IMR-90 (cell line): ENCODE data around the gene TEX2. TPM values are rescaled to one million over a fixed set of nuclear protein-coding genes. Genes with fewer than 3 reads are reported as not detected.

Experiments
- ATAC-seq: fragments of 200-7000 bp; cut with Tn5 transposase; 2 replicates; pipeline ENCODE4 v1.9.1; 2020; ENCODE audit warnings: low read depth, mild to moderate bottlenecking, moderate library complexity
- BruUV-seq: library from RNA; stranded (reverse); fragments of 400-500 nt; replicated peaks from 2 replicates; lab custom pipeline; 2021; lab: Mats Ljungman, UMichigan
- CTCF ChIA-PET: fragments of 300-600 bp; formaldehyde crosslinking; extraction: SDS; loops from one replicate; lab custom pipeline; 2021; ENCODE audit warnings: antibody characterized with exemption; lab: Yijun Ruan, JAX
- POLR2A ChIA-PET: fragments of 300-600 bp; sonication (Branson Sonifier 250); formaldehyde crosslinking; loops from one replicate; lab custom pipeline; 2022; ENCODE audit warnings: antibody characterized with exemption; ENCODE audit not compliant: unreplicated experiment; lab: Charles Lee
- DNase-seq: peaks from one replicate; pipeline ENCODE4 v3.0.0; 2013
- H2AFZ ChIP-seq: replicated peaks from 2 replicates; pipeline ENCODE3; 2013; ENCODE audit warnings: low read length, mild to moderate bottlenecking; ENCODE audit not compliant: poor library complexity
- H2AK5ac ChIP-seq: 2 replicates; pipeline ENCODE4 v1.6.1; 2013; ENCODE audit warnings: low read depth, low read length, inconsistent platforms
- H2AK9ac ChIP-seq: replicated peaks from 2 replicates; pipeline ENCODE3; 2013; ENCODE audit warnings: mild to moderate bottlenecking, low read depth, low read length, moderate library complexity; ENCODE audit not compliant: poor library complexity
- H2BK120ac ChIP-seq: 2 replicates; pipeline ENCODE4 v1.6.1; 2013; ENCODE audit warnings: low read depth, low read length, inconsistent platforms
- H2BK15ac ChIP-seq: 3 replicates; pipeline ENCODE4 v1.6.1; 2013; ENCODE audit warnings: low read depth, low read length, inconsistent platforms
- H2BK20ac ChIP-seq: 2 replicates; pipeline ENCODE4 v1.6.1; 2013; ENCODE audit warnings: low read depth, mild to moderate bottlenecking, inconsistent platforms, low read length, moderate library complexity
- H2BK5ac ChIP-seq: 2 replicates; pipeline ENCODE4 v1.6.1; 2013; ENCODE audit warnings: mild to moderate bottlenecking, low read depth, low read length, inconsistent platforms; ENCODE audit not compliant: poor library complexity, severe bottlenecking
- H3K14ac ChIP-seq: replicated peaks from 2 replicates; pipeline ENCODE4 v1.6.1; 2013; ENCODE audit warnings: low read depth, low read length, inconsistent platforms
- H3K18ac ChIP-seq: 2 replicates; pipeline ENCODE4 v1.6.1; 2013; ENCODE audit warnings: low read depth, low read length, control low read depth
- H3K23ac ChIP-seq: 2 replicates; pipeline ENCODE4 v1.6.1; 2013; ENCODE audit warnings: low read depth, low read length, inconsistent platforms
- H3K27ac ChIP-seq: 2 replicates; pipeline ENCODE4 v1.5.1; 2013; ENCODE audit warnings: mild to moderate bottlenecking, control low read depth, low read length; ENCODE audit not compliant: insufficient read depth
- H3K27me3 ChIP-seq: 2 replicates; pipeline ENCODE4 v1.6.1; 2013; ENCODE audit warnings: low read length; ENCODE audit not compliant: control insufficient read depth, insufficient read depth
- H3K36me3 ChIP-seq: 2 replicates; pipeline ENCODE4 v1.6.1; 2013; ENCODE audit warnings: low read length, mixed read lengths; ENCODE audit not compliant: control insufficient read depth, insufficient read depth
- H3K4ac ChIP-seq: 2 replicates; pipeline ENCODE4 v1.6.1; 2013; ENCODE audit warnings: low read depth, low read length, inconsistent platforms
- H3K4me1 ChIP-seq: 2 replicates; pipeline ENCODE4 v1.6.1; 2013; ENCODE audit warnings: low read length, mixed read lengths; ENCODE audit not compliant: control insufficient read depth, insufficient read depth
- H3K4me2 ChIP-seq: 2 replicates; pipeline ENCODE4 v1.6.1; 2013; ENCODE audit warnings: low read depth, mild to moderate bottlenecking, control low read depth, low read length, moderate library complexity
- H3K4me3 ChIP-seq: 2 replicates; pipeline ENCODE4 v1.5.1; 2013; ENCODE audit warnings: low read depth, mild to moderate bottlenecking, control low read depth, low read length, moderate library complexity; ENCODE audit not compliant: insufficient read depth
- H3K56ac ChIP-seq: 2 replicates; pipeline ENCODE4 v1.6.1; 2013; ENCODE audit warnings: low read length, inconsistent platforms; ENCODE audit not compliant: insufficient read depth; ENCODE audit errors: extremely low read depth
- H3K79me1 ChIP-seq, 2 experiments: 2 replicates each; pipeline ENCODE4 v1.6.1; 2013; ENCODE audit warnings: low read length in 2 of 2, inconsistent platforms in 1 of 2, low read depth in 1 of 2
- H3K9ac ChIP-seq: 2 replicates; pipeline ENCODE4 v1.6.1; 2013; ENCODE audit warnings: low read depth, low read length, control low read depth
- H3K9me1 ChIP-seq: 2 replicates; pipeline ENCODE4 v1.6.1; 2013; ENCODE audit warnings: low read length, inconsistent platforms; ENCODE audit not compliant: insufficient read depth
- H3K9me3 ChIP-seq: 2 replicates; pipeline ENCODE4 v1.6.1; 2013; ENCODE audit warnings: low read length; ENCODE audit not compliant: control insufficient read depth, insufficient read depth
- H4K20me1 ChIP-seq: 2 replicates; pipeline ENCODE4 v1.6.1; 2013; ENCODE audit warnings: low read length, inconsistent platforms; ENCODE audit not compliant: insufficient read depth
- H4K5ac ChIP-seq: 2 replicates; pipeline ENCODE4 v1.6.1; 2013; ENCODE audit warnings: mild to moderate bottlenecking, low read depth, low read length, control low read depth
- H4K8ac ChIP-seq, 2 experiments: 2 replicates each; pipeline ENCODE4 v1.6.1; 2013; ENCODE audit warnings: low read depth in 2 of 2, low read length in 2 of 2, control low read depth in 1 of 2, inconsistent platforms in 1 of 2
- H4K91ac ChIP-seq: 2 replicates; pipeline ENCODE4 v1.6.1; 2013; ENCODE audit warnings: low read depth, low read length, inconsistent platforms; ENCODE audit not compliant: insufficient read depth
- BHLHE40 ChIP-seq: fragments of 150-350 bp; IDR thresholded peaks from 2 replicates; pipeline ENCODE4 v1.6.1; 2016; ENCODE audit warnings: mild to moderate bottlenecking, low read depth, low read length
- CEBPB ChIP-seq: IDR thresholded peaks from 2 replicates; pipeline ENCODE4 v1.6.1; 2012; ENCODE audit warnings: low read depth, low read length, improper control_type of control experiment
- CTCF ChIP-seq: conservative IDR thresholded peaks from 2 replicates; pipeline ENCODE4 v1.5.1; 2012; ENCODE audit warnings: mild to moderate bottlenecking, low read depth, low read length, improper control_type of control experiment
- ELK1 ChIP-seq: fragments of 150-350 bp; IDR thresholded peaks from 2 replicates; pipeline ENCODE4 v1.6.1; 2016; ENCODE audit warnings: low read depth, mild to moderate bottlenecking, low read length, moderate library complexity, borderline replicate concordance
- FOS ChIP-seq: fragments of 150-350 bp; IDR thresholded peaks from 2 replicates; pipeline ENCODE4 v1.6.1; 2016; ENCODE audit warnings: low read depth, low read length
- MAFK ChIP-seq: IDR thresholded peaks from 2 replicates; pipeline ENCODE4 v1.6.1; 2012; ENCODE audit warnings: low read depth, low read length, improper control_type of control experiment
- MAZ ChIP-seq: IDR thresholded peaks from 2 replicates; pipeline ENCODE4 v1.6.1; 2012; ENCODE audit warnings: low read depth, mild to moderate bottlenecking, low read length, improper control_type of control experiment, moderate library complexity, borderline replicate concordance
- MXI1 ChIP-seq: IDR thresholded peaks from 2 replicates; pipeline ENCODE4 v1.6.1; 2012; ENCODE audit warnings: low read depth, mild to moderate bottlenecking, low read length, moderate library complexity, borderline replicate concordance
- NFE2L2 ChIP-seq: fragments of 150-350 bp; IDR thresholded peaks from 2 replicates; pipeline ENCODE4 v1.6.1; 2016; ENCODE audit warnings: low read depth, mild to moderate bottlenecking, low read length
- POLR2A ChIP-seq: IDR thresholded peaks from 2 replicates; pipeline ENCODE4 v1.6.1; 2012; ENCODE audit warnings: mild to moderate bottlenecking, low read depth, low read length
- RAD21 ChIP-seq: IDR thresholded peaks from 2 replicates; pipeline ENCODE4 v1.6.1; 2012; ENCODE audit warnings: low read length, improper control_type of control experiment
- RCOR1 ChIP-seq: IDR thresholded peaks from 2 replicates; pipeline ENCODE4 v1.6.1; 2012; ENCODE audit warnings: mild to moderate bottlenecking, low read length, improper control_type of control experiment; ENCODE audit not compliant: insufficient replicate concordance
- SMC3 ChIP-seq: fragments of 150-350 bp; IDR thresholded peaks from 2 replicates; pipeline ENCODE4 v1.6.1; 2016; ENCODE audit warnings: low read depth, mild to moderate bottlenecking, antibody characterized with exemption, low read length, moderate library complexity
- WGBS, 2 experiments: methylation state at CpG; one replicate each; pipeline versions ENCODE4 v1.1.5 to v1.1.7; 2013; ENCODE audit warnings: missing lambda C conversion rate in 2 of 2; ENCODE audit not compliant: insufficient read length in 1 of 2; ENCODE audit errors: extremely low coverage in 2 of 2; 5-methylcytosine and 5-hydroxymethylcytosine counted together
- dilution Hi-C: fragments of 300-500 bp; cut with HindIII; formaldehyde crosslinking; loops from one replicate; pipeline ENCODE4 v1.14.3; 2018; ENCODE audit warnings: low sequenced_read_pairs; ENCODE audit not compliant: unreplicated experiment
- in situ Hi-C: fragments of 300-500 bp; cut with MboI; formaldehyde crosslinking; loops from 3 replicates; pipeline ENCODE4 v1.14.3; 2019; ENCODE audit warnings: low sequenced_read_pairs, inconsistent platforms, mixed read lengths
- intact Hi-C: fragments of 100-400 bp; cut with micrococcal nuclease; formaldehyde crosslinking; loops from 2 replicates; pipeline ENCODE4 v1.10.0; 2022
- polyA plus RNA-seq, 3 experiments: library from polyadenylated mRNA; depleted of rRNA; stranded (reverse); fragments of >200 nt; gene quantifications; 2 replicates each; pipeline ENCODE4 v1.2.3, GENCODE V29; 2012; ENCODE audit warnings: low replicate concordance in 1 of 3
- total RNA-seq: library from RNA; depleted of rRNA; stranded (reverse); fragments of >200 nt; gene quantifications from 2 replicates; pipeline ENCODE4 v1.2.3, GENCODE V29; 2012

The TEX2 gene
- total and polyA plus RNA-seq, 2 of the 4 experiments (the other 2 are of a cell fraction) = 18.2 to 21.9 TPM

GRCh38 chr17:64170286-64170685, 92.8 kb downstream of the TEX2 start:
- Histone ChIP-seq H2BK5ac (no peak overlapping the region), H3K23ac (no peak overlapping the region), H3K9ac (no peak overlapping the region), H4K91ac (no peak overlapping the region), H4K8ac (no peak overlapping the region), H3K14ac (no peak overlapping the region), H4K5ac (no peak overlapping the region), H3K4me3 (no peak overlapping the region), H3K9me3 (no peaks in the 10 kb centered on the region), H3K4me1 (no peaks in the 10 kb centered on the region), H3K79me1 (no peaks in the 10 kb centered on the region), H3K27ac (no peak overlapping the region), H3K9me1 (peaks cover 10% of the 10 kb centered on the region; the same call in 1 of the 2 replicates), H3K4ac (no peak overlapping the region), H4K20me1 (no peaks in the 10 kb centered on the region), H2AK9ac (no peak overlapping the region), H3K36me3 (peaks cover 7% of the 10 kb centered on the region), H3K27me3 (no peaks in the 10 kb centered on the region), H3K56ac (no peak overlapping the region), H2BK15ac (no peak overlapping the region), H3K18ac (no peak overlapping the region), H3K4me2 (no peak overlapping the region), H2AFZ (no peak overlapping the region), H2BK20ac (no peak overlapping the region), H2BK120ac (no peak overlapping the region), H2AK5ac (no peak overlapping the region)
- no TSS peak for BruUV-seq
- DNase-seq = no peak
- TF ChIP-seq MAZ (no peak), MXI1 (no peak), RAD21 (no peak), MAFK (no peak), RCOR1 (no peak), FOS (no peak), POLR2A (no peak), SMC3 (no peak), CTCF (no peak), BHLHE40 (no peak), NFE2L2 (no peak), ELK1 (no peak), CEBPB (no peak)
- ATAC-seq = no peak
- intact Hi-C loops = no loop called here
- POLR2A ChIA-PET = interaction anchor here (0.6 kb wide), 1 partner anchor 21 kb away, joined by 7 read pairs; no protein-coding TSS in a partner anchor
- WGBS, 2 experiments = no CpG with 5 or more reads among the region's 4 CpGs
- in situ Hi-C loops = no loop called here
- dilution Hi-C loops = no loop called here
- CTCF ChIA-PET = no interaction called here
